Mammary epithelial cell (primary cell): ENCODE results near the gene POC1B.

Experiments
- EZH2 ChIP-seq: IDR thresholded peaks from 2 replicates; pipeline ENCODE4 v1.6.1; 2012; ENCODE audit warnings: low read length, inconsistent platforms, borderline replicate concordance
- TF ChIP-seq, protein P1 (sequence below), 2 donors: IDR thresholded peaks in 1 of 2; conservative IDR thresholded peaks in 1 of 2; 2 replicates each; pipeline ENCODE4 v1.5.1; 2011 to 2012; ENCODE audit warnings: inconsistent platforms in 2 of 2, low read length in 2 of 2, mild to moderate bottlenecking in 2 of 2, control low read depth in 1 of 2, low read depth in 1 of 2; ENCODE audit not compliant: insufficient read depth in 1 of 2; ENCODE audit errors: extremely low read depth in 1 of 2

- TF ChIP-seq, protein P1, sequence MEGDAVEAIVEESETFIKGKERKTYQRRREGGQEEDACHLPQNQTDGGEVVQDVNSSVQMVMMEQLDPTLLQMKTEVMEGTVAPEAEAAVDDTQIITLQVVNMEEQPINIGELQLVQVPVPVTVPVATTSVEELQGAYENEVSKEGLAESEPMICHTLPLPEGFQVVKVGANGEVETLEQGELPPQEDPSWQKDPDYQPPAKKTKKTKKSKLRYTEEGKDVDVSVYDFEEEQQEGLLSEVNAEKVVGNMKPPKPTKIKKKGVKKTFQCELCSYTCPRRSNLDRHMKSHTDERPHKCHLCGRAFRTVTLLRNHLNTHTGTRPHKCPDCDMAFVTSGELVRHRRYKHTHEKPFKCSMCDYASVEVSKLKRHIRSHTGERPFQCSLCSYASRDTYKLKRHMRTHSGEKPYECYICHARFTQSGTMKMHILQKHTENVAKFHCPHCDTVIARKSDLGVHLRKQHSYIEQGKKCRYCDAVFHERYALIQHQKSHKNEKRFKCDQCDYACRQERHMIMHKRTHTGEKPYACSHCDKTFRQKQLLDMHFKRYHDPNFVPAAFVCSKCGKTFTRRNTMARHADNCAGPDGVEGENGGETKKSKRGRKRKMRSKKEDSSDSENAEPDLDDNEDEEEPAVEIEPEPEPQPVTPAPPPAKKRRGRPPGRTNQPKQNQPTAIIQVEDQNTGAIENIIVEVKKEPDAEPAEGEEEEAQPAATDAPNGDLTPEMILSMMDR (conservative IDR thresholded peaks at IDR 0.05 in 1 of 2, IDR thresholded peaks at IDR 0.05 in 1 of 2; ENCODE audit: extremely low read depth in 1 of 2, insufficient read depth in 1 of 2, low read depth in 1 of 2, low read length in 2 of 2) = no peak
- no peak for TF ChIP-seq EZH2
These were observed 47.4 kb upstream of the POC1B start for GRCh38 chr12:89573051-89573810.
